Right lobe of liver (tissue), 6 donors: ENCODE data around the gene OAS3. TPM values are rescaled to one million over a fixed set of nuclear protein-coding genes. Genes with fewer than 3 reads are reported as not detected.
A peak's percentile ranks its signal among the peaks of the same experiment; 100 is the strongest.

Experiments used
- ATAC-seq, 4 donors: fragments of 200-7000 bp; cut with Tn5 transposase; one replicate each; pipeline ENCODE4 v1.9.1; 2020; ENCODE audit warnings: mild to moderate bottlenecking in 4 of 4, moderate library complexity in 4 of 4
- DNase-seq, 3 donors: peaks; one replicate each; pipeline ENCODE4 v3.0.0-alpha.2; 2020
- H3K27ac ChIP-seq, 3 donors: fragments of 200-600 bp; one replicate each; pipeline ENCODE4 v1.8.0; 2022
- H3K27me3 ChIP-seq, 2 donors: fragments of 200-600 bp; one replicate each; pipeline ENCODE4 v1.8.0; 2022
- H3K36me3 ChIP-seq, 4 donors: fragments of 200-600 bp; sonication (generic) in 1 of 4; one replicate each; pipeline versions ENCODE4 v1.5.1 to v1.8.0; 2017 to 2022; ENCODE audit warnings: control low read depth in 1 of 4
- H3K4me1 ChIP-seq, 4 donors: fragments of 200-600 bp; sonication (generic) in 1 of 4; one replicate each; pipeline versions ENCODE4 v1.5.1 to v1.8.0; 2017 to 2022; ENCODE audit warnings: control low read depth in 1 of 4
- H3K4me3 ChIP-seq, 3 donors: fragments of 200-600 bp; one replicate each; pipeline ENCODE4 v1.8.0; 2022
- H3K9me3 ChIP-seq, 4 donors: fragments of 200-600 bp; sonication (generic) in 1 of 4; one replicate each; pipeline versions ENCODE4 v1.5.1 to v1.8.0; 2017 to 2022; ENCODE audit warnings: control low read depth in 1 of 4
- POLR2A ChIP-seq: fragments of 450-650 bp; IDR thresholded peaks from one replicate; pipeline ENCODE4 v1.6.1; 2017; ENCODE audit warnings: antibody characterized with exemption, mild to moderate bottlenecking
- WGBS: methylation state at CpG from one replicate; pipeline ENCODE4 v1.1.6; 2018; ENCODE audit warnings: low coverage, low lambda C conversion rate; ENCODE audit not compliant: insufficient coverage; ENCODE audit errors: missing lambda C conversion rate; 5-methylcytosine and 5-hydroxymethylcytosine counted together
- intact Hi-C, 2 donors: fragments of 100-400 bp; cut with DNase I; formaldehyde crosslinking; loops; one replicate each; pipeline versions ENCODE4 v1.11.2 to v1.14.1; 2022
- long read RNA-seq: library from polyadenylated mRNA; unstranded; transcript quantifications from one replicate; pipeline ENCODE4 v2.0.0, GENCODE V29; 2019
- total RNA-seq, 6 experiments: library from RNA; depleted of rRNA in 2 of 6; stranded (reverse); fragments of >200 nt in 2 of 6; fragmentation: NEBNext Ultra II Directional in 3 of 6; extraction: Animal tissue kit (Norgen Biotek cat#: 25700) in 3 of 6; gene quantifications; one replicate each; pipeline versions ENCODE4 v1.1.0 to v1.2.4, GENCODE V29; 2016 to 2023
- TF ChIP-seq, protein P1 (sequence below), 4 donors: fragments of 200-600 bp in 3 of 4; fragments of 450-650 bp in 1 of 4; IDR thresholded peaks; one replicate each; pipeline versions ENCODE4 v1.5.1 to v1.8.0; 2016 to 2022; ENCODE audit warnings: antibody characterized with exemption in 4 of 4, mild to moderate bottlenecking in 2 of 4
- donor health status: DM: no; HTN: yes; CAD: no.
- donor health status: DM: no; HTN: no; CAD: no.
- donor health status: DM: no; HTN: no; CAD: no.
- donor health status: DM: no; HTN: yes; CAD: no.
- donor health status: DM: no; HTN: yes; CAD: no.

OAS3 gene, protein sequence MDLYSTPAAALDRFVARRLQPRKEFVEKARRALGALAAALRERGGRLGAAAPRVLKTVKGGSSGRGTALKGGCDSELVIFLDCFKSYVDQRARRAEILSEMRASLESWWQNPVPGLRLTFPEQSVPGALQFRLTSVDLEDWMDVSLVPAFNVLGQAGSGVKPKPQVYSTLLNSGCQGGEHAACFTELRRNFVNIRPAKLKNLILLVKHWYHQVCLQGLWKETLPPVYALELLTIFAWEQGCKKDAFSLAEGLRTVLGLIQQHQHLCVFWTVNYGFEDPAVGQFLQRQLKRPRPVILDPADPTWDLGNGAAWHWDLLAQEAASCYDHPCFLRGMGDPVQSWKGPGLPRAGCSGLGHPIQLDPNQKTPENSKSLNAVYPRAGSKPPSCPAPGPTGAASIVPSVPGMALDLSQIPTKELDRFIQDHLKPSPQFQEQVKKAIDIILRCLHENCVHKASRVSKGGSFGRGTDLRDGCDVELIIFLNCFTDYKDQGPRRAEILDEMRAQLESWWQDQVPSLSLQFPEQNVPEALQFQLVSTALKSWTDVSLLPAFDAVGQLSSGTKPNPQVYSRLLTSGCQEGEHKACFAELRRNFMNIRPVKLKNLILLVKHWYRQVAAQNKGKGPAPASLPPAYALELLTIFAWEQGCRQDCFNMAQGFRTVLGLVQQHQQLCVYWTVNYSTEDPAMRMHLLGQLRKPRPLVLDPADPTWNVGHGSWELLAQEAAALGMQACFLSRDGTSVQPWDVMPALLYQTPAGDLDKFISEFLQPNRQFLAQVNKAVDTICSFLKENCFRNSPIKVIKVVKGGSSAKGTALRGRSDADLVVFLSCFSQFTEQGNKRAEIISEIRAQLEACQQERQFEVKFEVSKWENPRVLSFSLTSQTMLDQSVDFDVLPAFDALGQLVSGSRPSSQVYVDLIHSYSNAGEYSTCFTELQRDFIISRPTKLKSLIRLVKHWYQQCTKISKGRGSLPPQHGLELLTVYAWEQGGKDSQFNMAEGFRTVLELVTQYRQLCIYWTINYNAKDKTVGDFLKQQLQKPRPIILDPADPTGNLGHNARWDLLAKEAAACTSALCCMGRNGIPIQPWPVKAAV
- 10 to 100 TPM in 1 of 6 experiments, 1 to 10 TPM in 5; 4.4 to 10.2 (median 7.2) TPM for total RNA-seq
- long read RNA-seq, result 0 reads

DNA sequence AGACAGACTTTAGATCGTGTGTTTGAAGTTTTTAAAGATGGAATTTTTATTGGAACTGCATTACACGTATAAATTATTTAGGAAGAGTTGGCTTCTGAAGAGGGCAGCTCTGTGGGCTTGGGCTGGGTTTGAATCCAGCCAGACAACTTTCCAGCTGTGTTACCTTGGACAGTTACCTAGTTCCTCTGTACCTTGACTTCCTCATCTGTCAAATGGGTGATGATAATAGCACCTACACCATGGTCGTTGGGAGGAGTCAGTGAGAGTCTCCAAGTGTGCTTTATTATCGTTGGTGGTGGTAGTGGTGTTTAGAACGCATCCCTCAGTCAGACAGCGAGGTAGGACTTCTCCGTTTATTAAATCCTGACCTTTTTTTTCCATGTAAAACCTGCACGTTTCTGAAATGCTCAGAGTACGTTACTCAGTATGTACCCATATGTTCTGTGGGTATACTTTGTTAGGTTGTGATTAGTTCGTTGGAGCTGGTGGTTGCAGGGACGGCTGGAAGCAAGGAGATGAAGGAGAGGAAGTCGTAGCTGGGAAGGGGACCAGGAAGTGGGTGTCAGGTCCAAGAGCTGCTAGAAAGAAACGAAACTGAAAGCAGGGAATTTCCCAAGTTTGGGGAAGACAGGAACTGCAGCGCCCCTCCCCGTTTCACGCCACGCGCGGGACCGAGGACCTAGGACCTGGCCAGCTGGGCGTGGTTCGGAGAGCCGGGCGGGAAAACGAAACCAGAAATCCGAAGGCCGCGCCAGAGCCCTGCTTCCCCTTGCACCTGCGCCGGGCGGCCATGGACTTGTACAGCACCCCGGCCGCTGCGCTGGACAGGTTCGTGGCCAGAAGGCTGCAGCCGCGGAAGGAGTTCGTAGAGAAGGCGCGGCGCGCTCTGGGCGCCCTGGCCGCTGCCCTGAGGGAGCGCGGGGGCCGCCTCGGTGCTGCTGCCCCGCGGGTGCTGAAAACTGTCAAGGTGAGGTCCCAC is at the start of gene OAS3:
OAS3 (plus strand) TSS at position 734 of the 979 bp plus-strand sequence; CDS start at position 791, 57 bp downstream.
- WGBS, result 20% methylated on average over 20 of the region's 50 CpGs
- Histone ChIP-seq H3K27me3 (no peaks in the 10 kb centered on the region), H3K4me1 (peaks cover 0 to 12% (median 3%) of the 10 kb centered on the region in 4 donors), H3K27ac (peak within 1 kb of the TSS; percentile 60 to 70 (median 65)), H3K9me3 (no peaks in the 10 kb centered on the region), H3K4me3 (peak within 1 kb of the TSS; percentile 74 to 94 (median 87)), H3K36me3 (no peaks in the 10 kb centered on the region)
- peak; percentile 93 to 94 (median 93) for DNase-seq
- peak; percentile 98 for ATAC-seq
- TF ChIP-seq, protein P1, sequence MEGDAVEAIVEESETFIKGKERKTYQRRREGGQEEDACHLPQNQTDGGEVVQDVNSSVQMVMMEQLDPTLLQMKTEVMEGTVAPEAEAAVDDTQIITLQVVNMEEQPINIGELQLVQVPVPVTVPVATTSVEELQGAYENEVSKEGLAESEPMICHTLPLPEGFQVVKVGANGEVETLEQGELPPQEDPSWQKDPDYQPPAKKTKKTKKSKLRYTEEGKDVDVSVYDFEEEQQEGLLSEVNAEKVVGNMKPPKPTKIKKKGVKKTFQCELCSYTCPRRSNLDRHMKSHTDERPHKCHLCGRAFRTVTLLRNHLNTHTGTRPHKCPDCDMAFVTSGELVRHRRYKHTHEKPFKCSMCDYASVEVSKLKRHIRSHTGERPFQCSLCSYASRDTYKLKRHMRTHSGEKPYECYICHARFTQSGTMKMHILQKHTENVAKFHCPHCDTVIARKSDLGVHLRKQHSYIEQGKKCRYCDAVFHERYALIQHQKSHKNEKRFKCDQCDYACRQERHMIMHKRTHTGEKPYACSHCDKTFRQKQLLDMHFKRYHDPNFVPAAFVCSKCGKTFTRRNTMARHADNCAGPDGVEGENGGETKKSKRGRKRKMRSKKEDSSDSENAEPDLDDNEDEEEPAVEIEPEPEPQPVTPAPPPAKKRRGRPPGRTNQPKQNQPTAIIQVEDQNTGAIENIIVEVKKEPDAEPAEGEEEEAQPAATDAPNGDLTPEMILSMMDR (IDR thresholded peaks at IDR 0.05), result peak in 3 of 4 donors; percentile 3 to 25 (median 6)
- no peak for TF ChIP-seq POLR2A
- intact Hi-C loops, result no loop called here

DNA sequence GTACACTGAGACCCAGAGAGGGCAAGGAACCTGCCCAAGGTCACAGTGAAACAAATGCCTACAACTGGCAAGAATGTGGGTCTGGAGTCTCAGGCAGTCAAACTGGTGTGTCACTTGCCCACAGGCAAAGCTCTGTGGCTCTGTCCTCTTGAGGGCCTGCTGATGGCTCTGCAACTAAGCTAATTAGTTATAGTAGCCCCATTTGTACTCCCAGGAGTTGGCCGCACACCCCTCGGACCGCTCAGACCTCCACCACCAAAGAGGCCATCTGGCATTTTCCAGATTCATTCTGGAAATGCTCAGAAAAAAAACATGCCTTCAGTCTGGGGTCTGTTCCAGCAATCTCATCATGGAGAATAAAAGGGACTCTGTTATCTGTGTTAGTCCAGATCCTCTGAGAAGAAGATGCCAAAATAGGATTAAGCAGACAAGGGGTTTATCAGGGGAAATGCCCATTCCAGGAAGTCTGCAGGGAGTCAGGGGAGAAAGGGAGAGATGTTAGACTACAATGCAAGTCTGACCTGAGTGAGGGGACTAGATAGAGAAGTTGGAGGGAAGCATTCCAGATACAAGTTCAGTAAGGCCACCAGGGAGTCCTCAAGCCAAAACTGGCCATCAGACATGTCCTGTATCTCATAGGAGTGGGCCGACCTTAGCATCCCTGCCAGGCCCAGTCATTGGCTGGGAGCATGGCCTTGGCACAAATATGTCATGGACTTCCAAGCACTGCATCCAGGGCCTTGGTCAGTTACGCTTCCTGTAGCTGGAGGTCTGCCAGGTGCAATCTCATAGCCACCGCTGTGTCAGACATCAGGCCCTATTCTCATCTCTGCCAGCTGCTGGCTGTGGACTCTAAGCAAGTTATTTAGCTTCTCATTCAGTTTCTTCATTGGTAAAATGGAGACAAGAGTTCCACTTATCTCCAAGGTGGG is 46.9 kb upstream of the OAS3 start:
- H3K36me3 ChIP-seq, result no peaks in the 10 kb centered on the region
- no peak overlapping the region for H3K27ac ChIP-seq
- intact Hi-C loops, result no loop called here
- H3K4me1 ChIP-seq, result no peaks in the 10 kb centered on the region
- no peaks in the 10 kb centered on the region for H3K9me3 ChIP-seq
- ATAC-seq (no peak), DNase-seq (no peak)
- WGBS, result 66% methylated on average over 5 of the region's 6 CpGs
- TF ChIP-seq POLR2A, result no peak
- TF ChIP-seq, protein P1 (IDR thresholded peaks at IDR 0.05), result no peak
- H3K4me3 ChIP-seq, result no peak overlapping the region
- H3K27me3 ChIP-seq, result no peaks in the 10 kb centered on the region

DNA sequence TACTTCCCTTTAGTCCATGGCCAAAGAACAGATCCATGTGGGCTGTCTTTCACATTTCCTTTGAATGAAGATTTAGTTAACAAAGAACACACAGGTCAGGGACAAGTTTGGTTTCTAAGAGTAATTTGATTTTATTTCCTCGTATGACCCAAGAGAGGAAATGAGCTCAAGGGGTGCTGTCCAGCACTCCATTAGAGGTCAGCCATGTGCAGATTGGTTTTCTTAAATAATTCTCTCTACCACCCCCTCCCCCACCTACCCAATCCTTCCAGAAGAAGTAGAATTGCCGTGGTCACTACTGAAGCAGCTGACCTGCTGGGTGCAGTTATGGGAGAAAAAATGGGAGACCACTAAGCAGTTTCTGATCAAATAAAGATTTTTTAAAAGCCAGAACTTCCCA is 45.4 kb upstream of the OAS3 start:
- DNase-seq (no peak), ATAC-seq (peak in 2 of 4 donors; percentile 33 to 57)
- Histone ChIP-seq H3K27ac (no peak overlapping the region), H3K27me3 (no peaks in the 10 kb centered on the region), H3K36me3 (no peaks in the 10 kb centered on the region), H3K4me3 (no peak overlapping the region), H3K4me1 (no peaks in the 10 kb centered on the region), H3K9me3 (no peaks in the 10 kb centered on the region)
- intact Hi-C loops, result no loop called here
- no peak for TF ChIP-seq POLR2A
- TF ChIP-seq, protein P1 (IDR thresholded peaks at IDR 0.05), result no peak
- WGBS, result 30% methylated on average over 2 of the region's 2 CpGs
